B cell (primary cell): ENCODE measurements around the gene VKORC1. TPM values are rescaled to one million over a fixed set of nuclear protein-coding genes. Genes with fewer than 3 reads are reported as not detected.

Experiments
- ATAC-seq: fragments of 200-7000 bp; cut with Tn5 transposase; one replicate; pipeline ENCODE4 v1.10.0; 2021; ENCODE audit warnings: low read depth, mild to moderate bottlenecking, moderate number of reproducible peaks, moderate library complexity
- CTCF ChIA-PET: fragments of 350-600 bp; sonication (Branson Sonifier 250); formaldehyde crosslinking; loops from one replicate; lab custom pipeline; 2021; ENCODE audit warnings: antibody characterized with exemption, inconsistent platforms; lab: Charles Lee
- POLR2A ChIA-PET: fragments of 350-600 bp; sonication (Branson Sonifier 250); formaldehyde crosslinking; loops from one replicate; lab custom pipeline; 2021; ENCODE audit warnings: antibody characterized with exemption; lab: Charles Lee
- DNase-seq: peaks from one replicate; pipeline ENCODE4 v3.0.0; 2013
- H2AFZ ChIP-seq: 2 replicates; pipeline ENCODE4 v1.6.1; 2012; ENCODE audit warnings: mild to moderate bottlenecking, low read depth, low read length; ENCODE audit not compliant: insufficient read depth, poor library complexity, severe bottlenecking
- H3K27ac ChIP-seq, 2 donors: 1 replicate in 1 of 2; 2 replicates in 1 of 2; pipeline ENCODE4 v1.5.1; 2012 to 2013; ENCODE audit warnings: low read length in 2 of 2, mild to moderate bottlenecking in 2 of 2, moderate library complexity in 1 of 2
- H3K27me3 ChIP-seq, 4 experiments: fragments of 200-600 bp in 1 of 4; sonication (generic) in 1 of 4; replicated peaks in 1 of 4; 1 replicate in 2 of 4; 2 replicates in 2 of 4; pipeline versions ENCODE4 v1.6.1 to v1.7.0; 2013 to 2016; ENCODE audit warnings: low read length in 3 of 4, mild to moderate bottlenecking in 2 of 4, mixed read lengths in 1 of 4, moderate library complexity in 1 of 4; ENCODE audit not compliant: insufficient read depth in 4 of 4, control insufficient read depth in 3 of 4; ENCODE audit errors: control extremely low read depth in 1 of 4
- H3K36me3 ChIP-seq, 2 experiments: replicated peaks in 1 of 2; 1 replicate in 1 of 2; 2 replicates in 1 of 2; pipeline versions ENCODE4 v1.6.1 to v1.7.1; 2013; ENCODE audit warnings: low read length in 1 of 2; ENCODE audit not compliant: insufficient read depth in 2 of 2, control insufficient read depth in 1 of 2; ENCODE audit errors: control extremely low read depth in 1 of 2, extremely low read depth in 1 of 2
- H3K4me1 ChIP-seq, 2 donors: fragments of 200-600 bp in 1 of 2; sonication (generic) in 1 of 2; 1 replicate in 1 of 2; 2 replicates in 1 of 2; pipeline versions ENCODE4 v1.5.1 to v1.6.1; 2013 to 2017; ENCODE audit warnings: low read length in 2 of 2; ENCODE audit not compliant: control insufficient read depth in 2 of 2, insufficient read depth in 2 of 2
- H3K4me2 ChIP-seq: replicated peaks from 2 replicates; pipeline ENCODE3; 2012; ENCODE audit warnings: mild to moderate bottlenecking, low read depth, low read length; ENCODE audit not compliant: poor library complexity, severe bottlenecking
- H3K4me3 ChIP-seq, 5 experiments: fragments of 200-600 bp in 1 of 5; sonication (generic) in 1 of 5; 1 replicate in 3 of 5; 2 replicates in 2 of 5; pipeline versions ENCODE4 v1.5.1 to v1.7.0; 2011 to 2016; ENCODE audit warnings: low read length in 4 of 5, mild to moderate bottlenecking in 4 of 5, low read depth in 2 of 5, control low read depth in 1 of 5, moderate library complexity in 1 of 5; ENCODE audit not compliant: insufficient read depth in 1 of 5; ENCODE audit errors: control extremely low read depth in 1 of 5, extremely low read depth in 1 of 5
- H3K79me2 ChIP-seq: fragments of 200-600 bp; sonication (generic); one replicate; pipeline ENCODE4 v1.6.0; 2016; ENCODE audit warnings: low read length; ENCODE audit not compliant: control insufficient read depth, insufficient read depth
- H3K9ac ChIP-seq: fragments of 200-600 bp; sonication (generic); 2 replicates; pipeline ENCODE4 v1.6.1; 2017; ENCODE audit warnings: mild to moderate bottlenecking, low read length, moderate library complexity
- H3K9me3 ChIP-seq, 3 donors: one replicate each; pipeline versions ENCODE4 v1.6.1 to v1.7.1; 2013; ENCODE audit warnings: low read length in 2 of 3; ENCODE audit not compliant: control insufficient read depth in 2 of 3, insufficient read depth in 1 of 3; ENCODE audit errors: control extremely low read depth in 1 of 3
- H4K20me1 ChIP-seq: 2 replicates; pipeline ENCODE4 v1.6.0; 2012; ENCODE audit warnings: mild to moderate bottlenecking, low read length; ENCODE audit not compliant: insufficient read depth, control insufficient read depth, poor library complexity, severe bottlenecking
- H3K27ac Mint-ChIP-seq: one replicate; pipeline ENCODE4 v1.8.0; 2021; ENCODE audit warnings: mixed read lengths
- H3K27me3 Mint-ChIP-seq: one replicate; pipeline ENCODE4 v1.8.0; 2021; ENCODE audit warnings: mixed read lengths
- H3K4me1 Mint-ChIP-seq: one replicate; pipeline ENCODE4 v1.8.0; 2021; ENCODE audit warnings: mixed read lengths
- H3K4me3 Mint-ChIP-seq: one replicate; pipeline ENCODE4 v1.8.0; 2021; ENCODE audit warnings: mixed read lengths
- H3K9me3 Mint-ChIP-seq: one replicate; pipeline ENCODE4 v1.8.0; 2022; ENCODE audit warnings: mixed read lengths; ENCODE audit not compliant: insufficient read depth
- EZH2 ChIP-seq: IDR thresholded peaks from 2 replicates; pipeline ENCODE4 v1.6.1; 2012; ENCODE audit warnings: borderline replicate concordance, low read depth, mild to moderate bottlenecking, moderate library complexity, low read length; ENCODE audit not compliant: insufficient read depth, poor library complexity, severe bottlenecking
- WGBS: methylation state at CpG from one replicate; pipeline ENCODE4 v1.1.5; 2013; ENCODE audit warnings: missing lambda C conversion rate; ENCODE audit not compliant: insufficient coverage; 5-methylcytosine and 5-hydroxymethylcytosine counted together
- intact Hi-C: fragments of 100-400 bp; cut with micrococcal nuclease; formaldehyde crosslinking; loops from one replicate; pipeline ENCODE4 v1.10.0; 2022
- polyA plus RNA-seq: library from polyadenylated mRNA; depleted of rRNA; stranded (reverse); fragments of >200 nt; gene quantifications from 2 replicates; pipeline ENCODE4 v1.2.3, GENCODE V29; 2012
- total RNA-seq, 2 donors: library from RNA; stranded (reverse); fragments of 120-200 nt in 1 of 2; gene quantifications; 1 replicate in 1 of 2; 2 replicates in 1 of 2; pipeline versions ENCODE4 v1.2.3 to v1.2.4, GENCODE V29; 2013 to 2022
- TF ChIP-seq, protein P1 (sequence below): fragments of 200-600 bp; IDR thresholded peaks from one replicate; pipeline ENCODE4 v1.8.0; 2022; ENCODE audit warnings: antibody characterized with exemption, mild to moderate bottlenecking

VKORC1 gene
- total and polyA plus RNA-seq, 2 donors (not counting 1 experiment from before 2014, with no cell fraction given): 31.8 to 45.7 TPM

DNA sequence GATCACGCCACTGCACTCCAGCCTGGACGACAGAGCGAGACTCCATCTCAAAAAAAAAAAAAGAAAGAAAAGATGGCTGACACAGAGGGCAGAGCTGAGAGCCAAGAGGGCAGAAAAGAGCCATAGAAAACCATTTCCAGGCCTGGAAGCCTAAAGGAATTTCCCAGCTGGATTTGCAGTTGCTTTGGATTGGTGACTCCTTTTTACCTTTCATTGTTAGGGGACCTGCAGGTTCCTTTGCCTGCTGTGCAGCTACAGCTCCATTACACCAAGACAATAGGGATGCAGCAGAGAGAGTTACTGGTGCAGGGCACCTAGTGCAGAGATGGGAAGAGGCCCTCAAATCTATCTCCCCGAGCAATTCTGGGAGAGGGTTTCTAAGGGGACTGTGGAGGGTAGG, 39.0 kb downstream of the VKORC1 start:
- H3K79me2 ChIP-seq: no peaks in the 10 kb centered on the region
- ATAC-seq: no peak
- H3K27ac ChIP-seq: no peak overlapping the region
- no peak for TF ChIP-seq EZH2
- DNase-seq: no peak
- H3K9me3 ChIP-seq: no peaks in the 10 kb centered on the region
- no peak overlapping the region for H3K4me3 Mint-ChIP-seq
- H3K27me3 Mint-ChIP-seq: no peaks in the 10 kb centered on the region
- H3K9ac ChIP-seq: no peak overlapping the region
- no peak overlapping the region for H3K27ac Mint-ChIP-seq
- no peak overlapping the region for H3K4me3 ChIP-seq
- no peak overlapping the region for H3K4me2 ChIP-seq
- CTCF ChIA-PET: no interaction called here
- H4K20me1 ChIP-seq: no peaks in the 10 kb centered on the region
- no peaks in the 10 kb centered on the region for H3K4me1 Mint-ChIP-seq
- H2AFZ ChIP-seq: no peak overlapping the region
- POLR2A ChIA-PET: no interaction called here
- peaks cover 0 to 5% of the 10 kb centered on the region in 2 experiments for H3K36me3 ChIP-seq
- H3K9me3 Mint-ChIP-seq: no peaks in the 10 kb centered on the region
- 96% methylated on average over 4 of the region's 4 CpGs for WGBS
- no peaks in the 10 kb centered on the region for H3K27me3 ChIP-seq
- intact Hi-C loops: no loop called here
- H3K4me1 ChIP-seq: no peaks in the 10 kb centered on the region

DNA sequence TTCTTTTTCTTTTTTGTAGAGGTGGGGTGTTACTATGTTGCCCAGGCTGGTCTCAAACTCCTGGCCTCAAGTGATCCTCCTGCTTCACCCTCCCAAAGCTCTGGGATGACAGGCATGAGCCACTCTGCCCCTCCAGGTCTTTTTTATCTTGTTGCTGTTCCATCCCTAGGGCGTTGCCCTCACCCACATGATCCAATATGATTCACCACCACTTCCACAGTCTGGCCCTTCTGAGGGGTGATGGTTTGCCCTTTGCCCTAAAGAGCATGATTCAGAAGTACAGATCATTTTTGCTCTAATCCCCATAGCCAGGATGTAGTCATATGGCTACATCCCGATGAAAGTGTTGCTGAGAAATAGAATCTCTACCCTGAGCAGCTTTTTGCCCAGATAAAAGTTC, 42.5 kb downstream of the VKORC1 start:
- Histone ChIP-seq H3K9ac (no peak overlapping the region), H4K20me1 (no peaks in the 10 kb centered on the region), H3K36me3 (no peaks in the 10 kb centered on the region), H3K79me2 (no peaks in the 10 kb centered on the region), H3K27ac (no peak overlapping the region), H3K27me3 (no peaks in the 10 kb centered on the region), H3K4me2 (no peak overlapping the region), H3K4me3 (no peak overlapping the region), H3K4me1 (peaks cover 0 to 5% of the 10 kb centered on the region in 2 donors), H2AFZ (no peak overlapping the region), H3K9me3 (no peaks in the 10 kb centered on the region)
- Mint-ChIP-seq H3K27ac (no peak overlapping the region), H3K4me1 (peaks cover 2% of the 10 kb centered on the region), H3K4me3 (no peak overlapping the region), H3K27me3 (no peaks in the 10 kb centered on the region), H3K9me3 (no peaks in the 10 kb centered on the region)
- ATAC-seq (no peak), DNase-seq (no peak)
- CTCF ChIA-PET: no interaction called here
- intact Hi-C loops: no loop called here
- no CpG with 5 or more reads among the region's 2 CpGs for WGBS
- no peak for TF ChIP-seq EZH2
- TF ChIP-seq, protein P1, sequence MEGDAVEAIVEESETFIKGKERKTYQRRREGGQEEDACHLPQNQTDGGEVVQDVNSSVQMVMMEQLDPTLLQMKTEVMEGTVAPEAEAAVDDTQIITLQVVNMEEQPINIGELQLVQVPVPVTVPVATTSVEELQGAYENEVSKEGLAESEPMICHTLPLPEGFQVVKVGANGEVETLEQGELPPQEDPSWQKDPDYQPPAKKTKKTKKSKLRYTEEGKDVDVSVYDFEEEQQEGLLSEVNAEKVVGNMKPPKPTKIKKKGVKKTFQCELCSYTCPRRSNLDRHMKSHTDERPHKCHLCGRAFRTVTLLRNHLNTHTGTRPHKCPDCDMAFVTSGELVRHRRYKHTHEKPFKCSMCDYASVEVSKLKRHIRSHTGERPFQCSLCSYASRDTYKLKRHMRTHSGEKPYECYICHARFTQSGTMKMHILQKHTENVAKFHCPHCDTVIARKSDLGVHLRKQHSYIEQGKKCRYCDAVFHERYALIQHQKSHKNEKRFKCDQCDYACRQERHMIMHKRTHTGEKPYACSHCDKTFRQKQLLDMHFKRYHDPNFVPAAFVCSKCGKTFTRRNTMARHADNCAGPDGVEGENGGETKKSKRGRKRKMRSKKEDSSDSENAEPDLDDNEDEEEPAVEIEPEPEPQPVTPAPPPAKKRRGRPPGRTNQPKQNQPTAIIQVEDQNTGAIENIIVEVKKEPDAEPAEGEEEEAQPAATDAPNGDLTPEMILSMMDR: no peak
- POLR2A ChIA-PET: no interaction called here
